Transverse colon (tissue), 3 donors: Measurements from ENCODE around the gene CIAO3.

ENCODE experiments used
- POLR2A ChIP-seq: fragments of 450-650 bp; IDR thresholded peaks from one replicate; pipeline ENCODE4 v1.6.1; 2016; ENCODE audit warnings: antibody characterized with exemption, mild to moderate bottlenecking, moderate library complexity
- TF ChIP-seq, protein P1 (sequence below), 5 experiments: fragments of 200-600 bp in 3 of 5; fragments of 450-650 bp in 2 of 5; sonication (generic) in 3 of 5; IDR thresholded peaks; 1 replicate in 2 of 5; 2 replicates in 3 of 5; pipeline ENCODE4 v1.5.1; 2016 to 2017; ENCODE audit warnings: antibody characterized with exemption in 5 of 5, inconsistent platforms in 3 of 5, mild to moderate bottlenecking in 2 of 5, moderate library complexity in 1 of 5

GRCh38 chr16:749010-749409 is 8.2 kb upstream of the CIAO3 start:
- TF ChIP-seq, protein P1, sequence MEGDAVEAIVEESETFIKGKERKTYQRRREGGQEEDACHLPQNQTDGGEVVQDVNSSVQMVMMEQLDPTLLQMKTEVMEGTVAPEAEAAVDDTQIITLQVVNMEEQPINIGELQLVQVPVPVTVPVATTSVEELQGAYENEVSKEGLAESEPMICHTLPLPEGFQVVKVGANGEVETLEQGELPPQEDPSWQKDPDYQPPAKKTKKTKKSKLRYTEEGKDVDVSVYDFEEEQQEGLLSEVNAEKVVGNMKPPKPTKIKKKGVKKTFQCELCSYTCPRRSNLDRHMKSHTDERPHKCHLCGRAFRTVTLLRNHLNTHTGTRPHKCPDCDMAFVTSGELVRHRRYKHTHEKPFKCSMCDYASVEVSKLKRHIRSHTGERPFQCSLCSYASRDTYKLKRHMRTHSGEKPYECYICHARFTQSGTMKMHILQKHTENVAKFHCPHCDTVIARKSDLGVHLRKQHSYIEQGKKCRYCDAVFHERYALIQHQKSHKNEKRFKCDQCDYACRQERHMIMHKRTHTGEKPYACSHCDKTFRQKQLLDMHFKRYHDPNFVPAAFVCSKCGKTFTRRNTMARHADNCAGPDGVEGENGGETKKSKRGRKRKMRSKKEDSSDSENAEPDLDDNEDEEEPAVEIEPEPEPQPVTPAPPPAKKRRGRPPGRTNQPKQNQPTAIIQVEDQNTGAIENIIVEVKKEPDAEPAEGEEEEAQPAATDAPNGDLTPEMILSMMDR (IDR thresholded peaks at IDR 0.05) = no peak
- no peak for TF ChIP-seq POLR2A
